H9 (cell line): Measurements from ENCODE around the gene CFAP61. TPM values are rescaled to one million over a fixed set of nuclear protein-coding genes. Genes with fewer than 3 reads are reported as not detected.

ENCODE experiments used
- DNase-seq: peaks from one replicate; pipeline ENCODE4 v3.0.0-alpha.2; 2017
- H2AFZ ChIP-seq: one replicate; pipeline ENCODE4 v1.6.1; 2013; ENCODE audit warnings: mild to moderate bottlenecking, low read length, control low read depth, moderate library complexity
- H2AK5ac ChIP-seq: 2 replicates; pipeline ENCODE4 v1.6.1; 2013; ENCODE audit warnings: low read length, control low read depth, mixed read lengths; ENCODE audit not compliant: insufficient read length
- H2BK120ac ChIP-seq: one replicate; pipeline ENCODE4 v1.6.1; 2013; ENCODE audit warnings: low read depth, mild to moderate bottlenecking, low read length, control low read depth, inconsistent platforms; ENCODE audit not compliant: poor library complexity, severe bottlenecking
- H2BK12ac ChIP-seq: 2 replicates; pipeline ENCODE4 v1.6.1; 2013; ENCODE audit warnings: low read length, control low read depth, mixed read lengths, low read depth; ENCODE audit not compliant: insufficient read length
- H2BK15ac ChIP-seq: 2 replicates; pipeline ENCODE4 v1.6.1; 2013; ENCODE audit warnings: low read depth, low read length, control low read depth
- H2BK20ac ChIP-seq: one replicate; pipeline ENCODE4 v1.6.1; 2013; ENCODE audit warnings: low read depth, mild to moderate bottlenecking, low read length, control low read depth, inconsistent platforms; ENCODE audit not compliant: poor library complexity, severe bottlenecking
- H2BK5ac ChIP-seq: 2 replicates; pipeline ENCODE4 v1.6.1; 2013; ENCODE audit warnings: low read length, control low read depth, mixed read lengths; ENCODE audit not compliant: insufficient read length
- H3K14ac ChIP-seq: 2 replicates; pipeline ENCODE4 v1.6.1; 2013; ENCODE audit warnings: low read length, control low read depth; ENCODE audit not compliant: insufficient read depth
- H3K18ac ChIP-seq: 2 replicates; pipeline ENCODE4 v1.6.1; 2013; ENCODE audit warnings: low read depth, mild to moderate bottlenecking, mixed read lengths, low read length, control low read depth; ENCODE audit not compliant: insufficient read length
- H3K23ac ChIP-seq: 2 replicates; pipeline ENCODE4 v1.6.1; 2013; ENCODE audit warnings: low read length, control low read depth, mixed read lengths, low read depth; ENCODE audit not compliant: insufficient read length
- H3K23me2 ChIP-seq: 2 replicates; pipeline ENCODE4 v1.6.1; 2013; ENCODE audit warnings: low read depth, mild to moderate bottlenecking, mixed read lengths, low read length, control low read depth; ENCODE audit not compliant: insufficient read length, poor library complexity, severe bottlenecking
- H3K27ac ChIP-seq: 2 replicates; pipeline ENCODE4 v1.5.1; 2013; ENCODE audit warnings: low read length, control low read depth, mixed read lengths, low read depth; ENCODE audit not compliant: insufficient read length
- H3K27me3 ChIP-seq: 2 replicates; pipeline ENCODE4 v1.6.1; 2013; ENCODE audit warnings: low read length, control low read depth, inconsistent platforms; ENCODE audit not compliant: insufficient read depth
- H3K4ac ChIP-seq: 2 replicates; pipeline ENCODE4 v1.6.1; 2013; ENCODE audit warnings: low read depth, mild to moderate bottlenecking, control low read depth, inconsistent platforms, low read length, moderate library complexity
- H3K4me1 ChIP-seq: 2 replicates; pipeline ENCODE4 v1.6.1; 2013; ENCODE audit warnings: low read length, control low read depth, inconsistent platforms; ENCODE audit not compliant: insufficient read depth
- H3K4me2 ChIP-seq: 2 replicates; pipeline ENCODE4 v1.6.1; 2013; ENCODE audit warnings: low read length, control low read depth, mixed read lengths; ENCODE audit not compliant: insufficient read length, insufficient read depth
- H3K56ac ChIP-seq: 2 replicates; pipeline ENCODE4 v1.6.1; 2013; ENCODE audit warnings: low read depth, mild to moderate bottlenecking, mixed read lengths, low read length, control low read depth; ENCODE audit not compliant: insufficient read length
- H3K79me1 ChIP-seq: 2 replicates; pipeline ENCODE4 v1.6.1; 2013; ENCODE audit warnings: low read depth, mild to moderate bottlenecking, moderate library complexity, low read length, control low read depth, inconsistent platforms; ENCODE audit not compliant: insufficient read depth, poor library complexity, severe bottlenecking
- H3K79me2 ChIP-seq: 2 replicates; pipeline ENCODE4 v1.6.1; 2013; ENCODE audit warnings: low read length, control low read depth, inconsistent platforms; ENCODE audit not compliant: insufficient read depth
- H3K9ac ChIP-seq: 2 replicates; pipeline ENCODE4 v1.6.1; 2013; ENCODE audit warnings: low read length, control low read depth, mixed read lengths; ENCODE audit not compliant: insufficient read length; ENCODE audit errors: extremely low read depth
- H3K9me3 ChIP-seq: one replicate; pipeline ENCODE4 v1.6.1; 2013; ENCODE audit warnings: low read depth, low read length, inconsistent platforms; ENCODE audit not compliant: control insufficient read depth
- H3T11ph ChIP-seq: one replicate; pipeline ENCODE4 v1.6.1; 2013; ENCODE audit warnings: mild to moderate bottlenecking, low read length, control low read depth, inconsistent platforms
- H4K20me1 ChIP-seq: one replicate; pipeline ENCODE4 v1.6.1; 2013; ENCODE audit not compliant: control insufficient read depth, insufficient read length, insufficient read depth
- H4K5ac ChIP-seq: 2 replicates; pipeline ENCODE4 v1.6.1; 2013; ENCODE audit warnings: low read depth, mild to moderate bottlenecking, mixed read lengths, low read length, control low read depth; ENCODE audit not compliant: insufficient read length
- H4K8ac ChIP-seq: replicated peaks from 2 replicates; pipeline ENCODE4 v1.6.1; 2013; ENCODE audit warnings: low read length, control low read depth, mixed read lengths, low read depth; ENCODE audit not compliant: insufficient read length
- H4K91ac ChIP-seq: 2 replicates; pipeline ENCODE4 v1.6.1; 2013; ENCODE audit warnings: low read depth, mild to moderate bottlenecking, moderate library complexity, mixed read lengths, low read length, control low read depth; ENCODE audit not compliant: insufficient read length
- H3K27ac Mint-ChIP-seq, 3 experiments: 2 replicates in 2 of 3; 3 replicates in 1 of 3; pipeline ENCODE4 v1.8.0; 2020 to 2021; ENCODE audit warnings: mixed read lengths in 3 of 3, mild to moderate bottlenecking in 1 of 3, moderate library complexity in 1 of 3
- H3K27me3 Mint-ChIP-seq: 2 replicates; pipeline ENCODE4 v1.8.0; 2021; ENCODE audit warnings: low read depth, mild to moderate bottlenecking, moderate library complexity, mixed read lengths
- H3K36me3 Mint-ChIP-seq, 3 experiments: 2 replicates in 2 of 3; 3 replicates in 1 of 3; pipeline ENCODE4 v1.8.0; 2020 to 2021; ENCODE audit warnings: low read depth in 3 of 3, mixed read lengths in 3 of 3; ENCODE audit not compliant: insufficient read depth in 1 of 3
- H3K4me1 Mint-ChIP-seq, 2 experiments: 2 replicates each; pipeline ENCODE4 v1.8.0; 2020; ENCODE audit warnings: mixed read lengths in 2 of 2
- H3K4me3 Mint-ChIP-seq, 2 experiments: 2 replicates in 1 of 2; 3 replicates in 1 of 2; pipeline ENCODE4 v1.8.0; 2020 to 2021; ENCODE audit warnings: mild to moderate bottlenecking in 2 of 2, mixed read lengths in 2 of 2, moderate library complexity in 1 of 2
- H3K9me3 Mint-ChIP-seq, 2 experiments: 2 replicates in 1 of 2; 3 replicates in 1 of 2; pipeline ENCODE4 v1.8.0; 2020; ENCODE audit warnings: mild to moderate bottlenecking in 2 of 2, mixed read lengths in 2 of 2, moderate library complexity in 1 of 2
- WGBS: extraction: QIAGEN DNeasy Blood & Tissue Kit; methylation state at CpG from one replicate; pipeline ENCODE4 v1.1.7; 2013; ENCODE audit warnings: missing lambda C conversion rate, low lambda C conversion rate, mixed read lengths; ENCODE audit not compliant: insufficient read length; ENCODE audit errors: extremely low coverage; 5-methylcytosine and 5-hydroxymethylcytosine counted together
- total RNA-seq: library from RNA; stranded (reverse); gene quantifications from 2 replicates; pipeline ENCODE4 v1.2.1, GENCODE V29; 2021
- TF ChIP-seq, protein P1 (sequence below): fragments of 200-600 bp; sonication (generic); conservative IDR thresholded peaks from 3 replicates; pipeline ENCODE4 v1.8.0; 2021; ENCODE audit warnings: antibody characterized with exemption, mild to moderate bottlenecking

CFAP61 gene
- total RNA-seq, 1 experiment from 2014 or later: 0.44 TPM

DNA sequence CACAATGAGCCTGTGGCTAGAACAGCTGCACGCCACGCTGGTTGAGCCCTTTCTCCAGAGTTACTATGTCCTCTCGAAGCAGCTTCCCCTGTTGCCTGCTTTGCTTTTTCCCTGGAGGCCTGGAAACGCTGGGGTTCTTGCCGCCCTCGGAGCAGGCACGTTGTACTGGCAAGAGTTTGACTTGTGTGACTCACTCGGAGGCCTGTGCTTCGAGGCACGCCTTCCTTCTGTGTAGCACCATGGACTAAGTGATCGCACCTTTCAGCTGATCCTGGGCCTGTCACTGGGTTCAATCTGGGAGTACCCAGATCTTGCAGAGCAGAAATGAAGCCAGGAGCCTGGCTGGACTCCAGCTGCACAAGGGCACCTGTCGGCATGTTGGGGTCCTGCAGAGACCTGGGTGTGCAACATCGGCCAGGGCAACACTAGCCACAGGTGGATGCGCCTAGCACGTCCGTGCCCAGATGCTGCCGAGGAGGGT, 320.8 kb downstream of the CFAP61 start:
- no peaks in the 10 kb centered on the region; a peak in 2 of 7 replicates for H3K36me3 Mint-ChIP-seq
- H3K23ac ChIP-seq: no peak overlapping the region
- peaks cover 13% of the 10 kb centered on the region; the same call in 1 of the 2 replicates for H3K4me1 ChIP-seq
- H3K9ac ChIP-seq: no peak overlapping the region
- no peak overlapping the region for H4K8ac ChIP-seq
- no peak overlapping the region for H2BK20ac ChIP-seq
- H3K4me2 ChIP-seq: no peak overlapping the region
- peaks cover 13% of the 10 kb centered on the region for H3K23me2 ChIP-seq
- H3K56ac ChIP-seq: no peak overlapping the region
- H3K79me2 ChIP-seq: no peaks in the 10 kb centered on the region
- no peak overlapping the region for H3K14ac ChIP-seq
- no peak overlapping the region for H2AFZ ChIP-seq
- H2BK5ac ChIP-seq: no peak overlapping the region
- H3K27ac Mint-ChIP-seq: peak overlapping the region in 1 of 3 experiments; percentile 66; a peak in 1 of 7 replicates
- peaks cover 15% of the 10 kb centered on the region; the same call in 1 of the 2 replicates for H3K27me3 ChIP-seq
- H3K4me1 Mint-ChIP-seq: peaks cover 38 to 40% of the 10 kb centered on the region in 2 experiments
- peaks cover 0 to 2% of the 10 kb centered on the region in 2 experiments; a peak in 2 of 5 replicates for H3K9me3 Mint-ChIP-seq
- no peaks in the 10 kb centered on the region for H4K20me1 ChIP-seq
- H3K79me1 ChIP-seq: no peaks in the 10 kb centered on the region
- no peak overlapping the region for H2BK15ac ChIP-seq
- H2AK5ac ChIP-seq: no peak overlapping the region
- no peak overlapping the region for H2BK120ac ChIP-seq
- H3K27me3 Mint-ChIP-seq: peaks cover 77% of the 10 kb centered on the region
- DNase-seq: no peak
- H4K5ac ChIP-seq: no peak overlapping the region
- no peaks in the 10 kb centered on the region for H3K9me3 ChIP-seq
- H3K27ac ChIP-seq: no peak overlapping the region
- no peak overlapping the region for H3K18ac ChIP-seq
- H3K4ac ChIP-seq: no peak overlapping the region
- no peak overlapping the region for H4K91ac ChIP-seq
- no peak overlapping the region for H3K4me3 Mint-ChIP-seq
- WGBS: no CpG with 5 or more reads among the region's 17 CpGs
- H2BK12ac ChIP-seq: no peak overlapping the region
- TF ChIP-seq, protein P1, sequence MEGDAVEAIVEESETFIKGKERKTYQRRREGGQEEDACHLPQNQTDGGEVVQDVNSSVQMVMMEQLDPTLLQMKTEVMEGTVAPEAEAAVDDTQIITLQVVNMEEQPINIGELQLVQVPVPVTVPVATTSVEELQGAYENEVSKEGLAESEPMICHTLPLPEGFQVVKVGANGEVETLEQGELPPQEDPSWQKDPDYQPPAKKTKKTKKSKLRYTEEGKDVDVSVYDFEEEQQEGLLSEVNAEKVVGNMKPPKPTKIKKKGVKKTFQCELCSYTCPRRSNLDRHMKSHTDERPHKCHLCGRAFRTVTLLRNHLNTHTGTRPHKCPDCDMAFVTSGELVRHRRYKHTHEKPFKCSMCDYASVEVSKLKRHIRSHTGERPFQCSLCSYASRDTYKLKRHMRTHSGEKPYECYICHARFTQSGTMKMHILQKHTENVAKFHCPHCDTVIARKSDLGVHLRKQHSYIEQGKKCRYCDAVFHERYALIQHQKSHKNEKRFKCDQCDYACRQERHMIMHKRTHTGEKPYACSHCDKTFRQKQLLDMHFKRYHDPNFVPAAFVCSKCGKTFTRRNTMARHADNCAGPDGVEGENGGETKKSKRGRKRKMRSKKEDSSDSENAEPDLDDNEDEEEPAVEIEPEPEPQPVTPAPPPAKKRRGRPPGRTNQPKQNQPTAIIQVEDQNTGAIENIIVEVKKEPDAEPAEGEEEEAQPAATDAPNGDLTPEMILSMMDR: no peak
- H3T11ph ChIP-seq: no peak overlapping the region
